Panc1 (cell line): ENCODE data around the gene AQP12B. TPM values are rescaled to one million over a fixed set of nuclear protein-coding genes. Genes with fewer than 3 reads are reported as not detected.

ENCODE experiments used
- ATAC-seq: fragments of 200-7000 bp; cut with Tn5 transposase; 2 replicates; pipeline ENCODE4 v1.9.1; 2020; ENCODE audit warnings: mild to moderate bottlenecking, moderate library complexity
- BruUV-seq: library from RNA; stranded (reverse); fragments of 400-500 nt; replicated peaks from 2 replicates; lab custom pipeline; 2021; lab: Mats Ljungman, UMichigan
- CTCF ChIA-PET: fragments of 300-600 bp; sonication (Branson Sonifier 250); formaldehyde crosslinking; loops from one replicate; lab custom pipeline; 2022; ENCODE audit warnings: antibody characterized with exemption; lab: Charles Lee
- POLR2A ChIA-PET: fragments of 300-600 bp; sonication (Branson Sonifier 250); formaldehyde crosslinking; loops from one replicate; lab custom pipeline; 2022; ENCODE audit warnings: antibody characterized with exemption; lab: Charles Lee
- DNase-seq: peaks from one replicate; pipeline ENCODE4 v3.0.0-alpha.2; 2010; ENCODE audit warnings: low read depth, low spot score
- H3K27ac ChIP-seq: 2 replicates; pipeline ENCODE4 v1.5.1; 2011; ENCODE audit warnings: mild to moderate bottlenecking, low read length, inconsistent platforms
- H3K27me3 ChIP-seq: fragments of 200-500 bp; sonication (Bioruptor generic); 2 replicates; pipeline ENCODE4 v1.6.0; 2014; ENCODE audit warnings: low read length, inconsistent platforms; ENCODE audit not compliant: control insufficient read depth, insufficient read depth
- H3K36me3 ChIP-seq: fragments of 200-500 bp; sonication (Bioruptor generic); 2 replicates; pipeline ENCODE4 v1.5.1; 2014; ENCODE audit warnings: inconsistent platforms, mild to moderate bottlenecking, low read length, moderate library complexity; ENCODE audit not compliant: control insufficient read depth, insufficient read depth
- H3K4me1 ChIP-seq: 2 replicates; pipeline ENCODE4 v1.5.1; 2011; ENCODE audit warnings: inconsistent platforms, mild to moderate bottlenecking, low read length, moderate library complexity; ENCODE audit not compliant: control insufficient read depth, insufficient read depth
- H3K4me3 ChIP-seq, 2 experiments: 2 replicates each; pipeline ENCODE4 v1.5.1; 2011 to 2012; ENCODE audit warnings: low read depth in 2 of 2, low read length in 2 of 2, mild to moderate bottlenecking in 2 of 2, inconsistent platforms in 1 of 2, moderate library complexity in 1 of 2
- H3K9me3 ChIP-seq: fragments of 200-500 bp; sonication (Bioruptor generic); 2 replicates; pipeline ENCODE4 v1.5.1; 2014; ENCODE audit warnings: low read depth, mild to moderate bottlenecking, inconsistent platforms, low read length, moderate library complexity; ENCODE audit not compliant: control insufficient read depth, insufficient read depth
- POLR2AphosphoS5 ChIP-seq: IDR thresholded peaks from 2 replicates; pipeline ENCODE4 v1.6.1; 2012; ENCODE audit warnings: mild to moderate bottlenecking, low read depth, low read length, moderate library complexity
- SIN3A ChIP-seq: IDR thresholded peaks from 2 replicates; pipeline ENCODE4 v1.6.1; 2012; ENCODE audit warnings: low read depth, mild to moderate bottlenecking, low read length, moderate library complexity, borderline replicate concordance; ENCODE audit not compliant: insufficient read depth
- TCF7L2 ChIP-seq: IDR thresholded peaks from 2 replicates; pipeline ENCODE4 v1.6.1; 2011; ENCODE audit warnings: mild to moderate bottlenecking, low read depth, low read length, inconsistent platforms
- in situ Hi-C: cut with HindIII; loops from 2 replicates; pipeline ENCODE4 v1.10.0; 2016; ENCODE audit warnings: low sequenced_read_pairs, low pct_unique_long_range_greater_than_20kb
- intact Hi-C: fragments of 100-400 bp; cut with micrococcal nuclease; formaldehyde crosslinking; loops from one replicate; pipeline ENCODE4 v1.10.0; 2022; ENCODE audit not compliant: unreplicated experiment
- total RNA-seq: library from RNA; stranded (reverse); gene quantifications from one replicate; pipeline ENCODE4 v1.2.1, GENCODE V29; 2021; ENCODE audit not compliant: unreplicated experiment
- TF ChIP-seq, protein P1 (sequence below): fragments of 450-650 bp; IDR thresholded peaks from 2 replicates; pipeline ENCODE4 v1.5.1; 2017; ENCODE audit warnings: mild to moderate bottlenecking
- TF ChIP-seq, protein P2 (sequence below), 2 experiments: IDR thresholded peaks; 2 replicates each; pipeline ENCODE4 v1.6.1; 2011 to 2012; ENCODE audit warnings: low read depth in 2 of 2, control low read depth in 1 of 2, low read length in 1 of 2, mild to moderate bottlenecking in 1 of 2, moderate library complexity in 1 of 2; ENCODE audit not compliant: insufficient read depth in 1 of 2

Gene AQP12B
- total RNA-seq, 1 experiment from 2014 or later = not detected

DNA sequence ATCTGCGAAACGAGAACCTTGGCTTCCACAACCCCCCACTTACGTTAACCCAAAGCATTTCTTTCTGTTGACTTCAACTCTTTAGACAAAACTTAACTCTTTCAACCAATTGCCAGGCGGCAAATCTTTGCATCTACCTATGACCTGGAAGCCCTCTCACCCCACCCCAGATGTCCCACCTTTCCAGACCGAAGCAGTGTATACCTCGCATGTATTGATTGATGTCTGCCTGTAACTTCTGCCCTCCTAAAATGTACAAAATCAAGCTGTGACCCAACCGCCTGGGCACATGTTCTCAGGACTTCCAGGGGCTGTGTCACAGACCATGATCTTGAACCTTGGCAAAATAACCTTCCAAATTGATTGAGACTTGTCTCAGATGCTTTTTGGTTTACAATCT is 12.3 kb downstream of the AQP12B start:
- BruUV-seq = no TSS peak
- no peak for ATAC-seq
- H3K27me3 ChIP-seq = peaks cover 24% of the 10 kb centered on the region
- no peak overlapping the region for H3K4me3 ChIP-seq
- no peaks in the 10 kb centered on the region for H3K9me3 ChIP-seq
- H3K4me1 ChIP-seq = no peaks in the 10 kb centered on the region
- intact Hi-C loops (no loop called here), in situ Hi-C loops (no loop called here)
- POLR2A ChIA-PET = no interaction called here
- TF ChIP-seq, protein P1, sequence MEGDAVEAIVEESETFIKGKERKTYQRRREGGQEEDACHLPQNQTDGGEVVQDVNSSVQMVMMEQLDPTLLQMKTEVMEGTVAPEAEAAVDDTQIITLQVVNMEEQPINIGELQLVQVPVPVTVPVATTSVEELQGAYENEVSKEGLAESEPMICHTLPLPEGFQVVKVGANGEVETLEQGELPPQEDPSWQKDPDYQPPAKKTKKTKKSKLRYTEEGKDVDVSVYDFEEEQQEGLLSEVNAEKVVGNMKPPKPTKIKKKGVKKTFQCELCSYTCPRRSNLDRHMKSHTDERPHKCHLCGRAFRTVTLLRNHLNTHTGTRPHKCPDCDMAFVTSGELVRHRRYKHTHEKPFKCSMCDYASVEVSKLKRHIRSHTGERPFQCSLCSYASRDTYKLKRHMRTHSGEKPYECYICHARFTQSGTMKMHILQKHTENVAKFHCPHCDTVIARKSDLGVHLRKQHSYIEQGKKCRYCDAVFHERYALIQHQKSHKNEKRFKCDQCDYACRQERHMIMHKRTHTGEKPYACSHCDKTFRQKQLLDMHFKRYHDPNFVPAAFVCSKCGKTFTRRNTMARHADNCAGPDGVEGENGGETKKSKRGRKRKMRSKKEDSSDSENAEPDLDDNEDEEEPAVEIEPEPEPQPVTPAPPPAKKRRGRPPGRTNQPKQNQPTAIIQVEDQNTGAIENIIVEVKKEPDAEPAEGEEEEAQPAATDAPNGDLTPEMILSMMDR = no peak
- no peak for DNase-seq
- H3K27ac ChIP-seq = no peak overlapping the region
- H3K36me3 ChIP-seq = no peaks in the 10 kb centered on the region
- CTCF ChIA-PET = no interaction called here

DNA sequence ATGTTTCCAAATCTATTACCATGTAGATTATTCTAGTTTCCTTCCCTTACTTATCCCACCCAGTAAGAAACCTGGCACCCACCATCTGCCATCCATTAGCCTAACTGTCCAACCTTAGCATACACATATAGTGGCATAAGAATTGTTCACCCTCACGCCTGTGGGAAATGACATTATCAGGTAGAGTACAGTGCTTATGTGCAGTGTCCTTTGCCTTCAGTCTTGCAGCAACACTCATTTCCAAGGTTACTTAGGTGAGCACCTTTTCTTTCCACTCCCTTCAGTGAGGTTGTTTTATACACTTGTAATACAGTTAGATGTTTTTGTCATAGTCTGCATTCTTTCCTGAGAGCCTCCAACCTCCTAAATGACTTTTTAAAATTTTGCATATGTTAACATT is 18.1 kb downstream of the AQP12B start:
- no peak for ATAC-seq
- Histone ChIP-seq H3K9me3 (no peaks in the 10 kb centered on the region), H3K27me3 (peaks cover 32% of the 10 kb centered on the region), H3K4me3 (no peak overlapping the region), H3K4me1 (no peaks in the 10 kb centered on the region), H3K36me3 (no peaks in the 10 kb centered on the region), H3K27ac (no peak overlapping the region)
- in situ Hi-C loops (no loop called here), intact Hi-C loops (no loop called here)
- no peak for DNase-seq
- POLR2A ChIA-PET = no interaction called here
- CTCF ChIA-PET = no interaction called here
- no TSS peak for BruUV-seq
- TF ChIP-seq, protein P1 = no peak
- TF ChIP-seq, protein P2, sequence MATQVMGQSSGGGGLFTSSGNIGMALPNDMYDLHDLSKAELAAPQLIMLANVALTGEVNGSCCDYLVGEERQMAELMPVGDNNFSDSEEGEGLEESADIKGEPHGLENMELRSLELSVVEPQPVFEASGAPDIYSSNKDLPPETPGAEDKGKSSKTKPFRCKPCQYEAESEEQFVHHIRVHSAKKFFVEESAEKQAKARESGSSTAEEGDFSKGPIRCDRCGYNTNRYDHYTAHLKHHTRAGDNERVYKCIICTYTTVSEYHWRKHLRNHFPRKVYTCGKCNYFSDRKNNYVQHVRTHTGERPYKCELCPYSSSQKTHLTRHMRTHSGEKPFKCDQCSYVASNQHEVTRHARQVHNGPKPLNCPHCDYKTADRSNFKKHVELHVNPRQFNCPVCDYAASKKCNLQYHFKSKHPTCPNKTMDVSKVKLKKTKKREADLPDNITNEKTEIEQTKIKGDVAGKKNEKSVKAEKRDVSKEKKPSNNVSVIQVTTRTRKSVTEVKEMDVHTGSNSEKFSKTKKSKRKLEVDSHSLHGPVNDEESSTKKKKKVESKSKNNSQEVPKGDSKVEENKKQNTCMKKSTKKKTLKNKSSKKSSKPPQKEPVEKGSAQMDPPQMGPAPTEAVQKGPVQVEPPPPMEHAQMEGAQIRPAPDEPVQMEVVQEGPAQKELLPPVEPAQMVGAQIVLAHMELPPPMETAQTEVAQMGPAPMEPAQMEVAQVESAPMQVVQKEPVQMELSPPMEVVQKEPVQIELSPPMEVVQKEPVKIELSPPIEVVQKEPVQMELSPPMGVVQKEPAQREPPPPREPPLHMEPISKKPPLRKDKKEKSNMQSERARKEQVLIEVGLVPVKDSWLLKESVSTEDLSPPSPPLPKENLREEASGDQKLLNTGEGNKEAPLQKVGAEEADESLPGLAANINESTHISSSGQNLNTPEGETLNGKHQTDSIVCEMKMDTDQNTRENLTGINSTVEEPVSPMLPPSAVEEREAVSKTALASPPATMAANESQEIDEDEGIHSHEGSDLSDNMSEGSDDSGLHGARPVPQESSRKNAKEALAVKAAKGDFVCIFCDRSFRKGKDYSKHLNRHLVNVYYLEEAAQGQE (IDR thresholded peaks at IDR 0.05; ENCODE audit: insufficient read depth in 1 of 2, low read depth in 2 of 2, low read length in 1 of 2) = no peak
- TF ChIP-seq SIN3A (no peak), TCF7L2 (no peak), POLR2AphosphoS5 (no peak)
